Stimulated activated naive CD4-positive, alpha-beta T cell treated with Interleukin-2 at 50 U/mL for 16 hours (primary cell): ENCODE data around the gene UBE2Q1.

Source experiments
- DNase-seq: peaks from one replicate; lab custom pipeline; 2025; lab: John Stamatoyannopoulos, UW

The UBE2Q1 gene

DNA sequence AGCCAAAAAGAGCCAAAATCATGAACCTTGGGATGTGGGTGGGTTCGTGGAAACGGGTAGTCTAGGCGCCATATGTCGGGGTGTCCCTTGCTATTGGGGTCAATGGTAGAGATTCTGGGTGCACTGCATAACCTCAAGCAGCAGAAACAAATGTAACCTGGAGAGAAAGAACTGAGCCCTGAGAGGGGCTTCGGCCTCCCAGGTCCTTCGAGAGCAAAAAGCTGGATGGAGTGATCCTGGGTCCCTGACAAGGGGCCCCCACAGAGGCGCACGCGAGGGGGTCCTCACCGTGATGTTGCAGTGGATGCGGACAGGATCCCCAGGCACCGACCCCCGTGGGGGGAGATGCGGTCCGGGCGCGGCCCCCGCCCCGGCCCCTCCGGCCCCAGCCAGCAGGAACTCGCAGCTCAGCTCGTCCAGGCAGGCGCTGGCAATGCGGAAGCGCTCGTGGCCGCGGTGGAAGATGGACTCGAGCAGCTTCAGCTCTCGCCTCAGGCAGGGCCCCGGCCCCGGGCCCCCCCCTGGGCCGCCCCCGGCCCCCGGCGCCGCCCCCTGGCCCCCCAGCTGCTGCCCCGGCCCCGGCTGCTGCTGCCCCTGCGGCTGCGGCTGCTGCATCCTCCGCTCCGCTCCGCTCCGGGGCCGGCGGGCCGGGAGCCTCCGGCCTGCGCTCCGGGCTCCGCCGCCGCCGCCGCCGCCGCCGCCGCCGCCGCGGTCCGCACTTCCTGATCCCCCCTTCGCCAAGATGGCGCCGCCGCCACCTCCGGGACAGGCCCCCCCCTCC, at the start of gene UBE2Q1:
UBE2Q1 (minus strand) TSS at position 724 of the 781 bp plus-strand sequence; CDS start at position 615, 109 bp downstream.
- peak; percentile 44 for DNase-seq

- DNase-seq: peak; percentile 91
Measured at GRCh38 chr1:154607609-154608396, 49.3 kb upstream of the UBE2Q1 start, which contains the start of gene ADAR. Gene ADAR (minus strand): TSS chr1:154608186. CDS start chr1:154608006, 180 bp downstream.

- DNase-seq: no peak
Measured at GRCh38 chr1:154607106-154607608, 48.7 kb upstream of the UBE2Q1 start.

DNA sequence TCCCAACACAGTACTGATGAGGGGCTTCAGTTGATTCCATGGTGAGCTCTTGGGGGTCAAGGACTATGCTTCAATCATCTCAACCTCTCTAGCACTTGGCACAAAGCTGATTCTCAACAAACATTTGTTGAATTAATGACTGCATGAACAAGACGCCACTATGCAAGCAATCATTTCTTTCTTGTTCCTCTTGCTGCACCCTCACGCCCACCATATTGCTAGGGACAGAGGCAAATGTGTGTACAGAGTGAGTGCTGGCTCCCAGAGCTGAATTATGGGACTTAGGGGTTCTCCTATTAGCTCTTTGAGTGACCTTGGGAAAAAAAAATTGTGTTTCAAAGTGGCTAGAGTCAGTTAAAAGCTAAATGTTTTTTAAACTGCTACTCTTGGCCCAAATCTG, 47.1 kb upstream of the UBE2Q1 start:
- no peak for DNase-seq

DNA sequence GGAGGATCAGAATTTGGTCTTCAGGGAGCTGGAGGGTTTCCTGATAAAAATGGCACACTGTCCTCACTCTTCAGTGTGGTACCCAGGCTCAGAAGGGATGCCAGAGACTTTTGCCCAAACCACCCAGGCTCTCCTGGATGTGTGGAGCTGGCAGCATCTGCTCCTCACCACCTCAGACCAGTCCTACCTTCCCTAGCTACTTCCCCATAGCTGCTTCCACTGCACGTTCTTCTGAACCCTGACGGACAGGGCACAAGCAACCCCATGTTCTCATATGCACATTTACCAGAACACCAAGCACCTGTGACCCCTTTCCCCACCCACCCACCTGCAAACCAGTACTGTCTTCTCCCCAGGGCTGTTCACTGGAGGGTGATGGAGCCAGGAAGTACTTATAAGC, 44.9 kb upstream of the UBE2Q1 start:
- no peak for DNase-seq

DNA sequence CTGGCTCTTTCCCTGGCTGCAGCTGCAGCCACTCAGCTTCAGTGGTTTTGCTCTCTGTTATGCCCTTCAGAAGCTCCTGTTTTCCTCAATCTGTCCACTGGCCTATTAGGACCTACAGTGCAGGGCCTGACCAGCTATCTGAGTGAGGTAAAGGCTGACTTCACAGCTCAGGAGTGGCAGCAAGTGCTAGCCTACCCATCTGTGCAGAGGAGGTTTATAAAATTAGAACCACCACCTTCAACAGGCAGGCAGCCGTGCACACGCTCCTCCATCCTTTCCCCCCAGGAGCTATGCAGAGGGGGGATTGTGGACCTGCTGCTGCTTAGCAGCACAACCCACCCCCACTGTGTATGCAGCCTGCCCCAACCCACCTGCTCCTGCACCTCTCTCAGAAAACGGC, 41.2 kb upstream of the UBE2Q1 start:
- no peak for DNase-seq

DNA sequence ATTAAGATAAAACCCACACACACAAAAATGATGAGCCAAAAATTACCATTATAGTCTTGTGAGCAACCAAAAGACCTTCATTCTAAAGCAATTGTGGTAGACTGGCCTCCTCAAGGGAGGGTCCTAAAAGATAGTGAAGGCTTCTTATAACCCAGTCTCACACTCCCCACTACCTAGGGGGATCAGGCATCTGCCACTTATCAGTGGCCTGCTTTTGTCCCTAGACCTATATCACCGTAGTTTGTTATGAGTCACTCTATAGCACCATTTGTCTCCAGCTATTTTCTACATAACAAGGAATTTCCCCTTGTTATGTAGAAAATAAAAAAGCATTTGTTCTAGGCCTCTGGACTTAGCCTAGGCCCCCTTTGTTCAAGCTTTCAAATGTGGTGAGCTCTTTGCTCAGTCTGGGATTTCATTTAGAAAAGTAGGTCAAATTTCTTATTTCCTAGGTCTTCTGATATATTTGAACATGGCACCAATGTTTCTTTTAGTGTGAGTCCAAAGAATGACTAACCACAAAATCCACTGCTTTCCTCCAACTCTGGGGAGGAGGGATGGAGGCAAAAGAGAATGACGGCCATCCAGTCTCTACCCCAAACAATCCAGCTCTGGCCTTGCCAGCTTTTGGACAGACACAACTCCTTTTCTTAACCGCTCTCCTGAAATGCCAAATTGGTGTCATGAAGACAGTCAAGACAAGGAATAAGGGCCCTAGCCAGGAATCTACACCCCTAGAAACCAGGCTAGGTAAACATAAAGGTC, 40.6 kb upstream of the UBE2Q1 start:
- DNase-seq: no peak

- no peak for DNase-seq
Measured at GRCh38 chr1:154595621-154596020, 37.2 kb upstream of the UBE2Q1 start.

- no peak for DNase-seq
Measured at GRCh38 chr1:154594811-154595210, 36.3 kb upstream of the UBE2Q1 start.

DNA sequence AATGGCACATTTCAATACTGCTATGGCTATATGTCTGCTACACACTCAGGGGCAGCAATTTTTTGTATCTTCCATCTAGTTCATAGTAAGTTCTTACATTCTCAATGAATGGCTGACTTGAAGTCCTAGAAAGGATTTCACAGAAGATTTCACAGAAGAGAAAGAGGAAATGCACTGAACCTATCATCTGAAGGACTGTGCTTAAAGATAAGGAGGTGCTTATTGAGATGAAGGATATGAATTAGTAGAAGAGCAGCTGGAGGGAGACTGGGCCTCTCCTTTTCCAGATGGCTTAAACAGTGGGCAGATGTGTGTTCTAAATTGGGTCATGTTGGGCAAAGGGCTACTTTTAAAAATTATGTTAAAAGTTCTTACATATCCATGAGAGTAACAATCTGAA, 34.9 kb upstream of the UBE2Q1 start:
- no peak for DNase-seq

GRCh38 chr1:154591206-154591605, 32.7 kb upstream of the UBE2Q1 start:
- DNase-seq: no peak

- no peak for DNase-seq
Measured at GRCh38 chr1:154590756-154591155, 32.3 kb upstream of the UBE2Q1 start.

- DNase-seq: no peak
Measured at GRCh38 chr1:154589780-154590179, 31.3 kb upstream of the UBE2Q1 start.

DNA sequence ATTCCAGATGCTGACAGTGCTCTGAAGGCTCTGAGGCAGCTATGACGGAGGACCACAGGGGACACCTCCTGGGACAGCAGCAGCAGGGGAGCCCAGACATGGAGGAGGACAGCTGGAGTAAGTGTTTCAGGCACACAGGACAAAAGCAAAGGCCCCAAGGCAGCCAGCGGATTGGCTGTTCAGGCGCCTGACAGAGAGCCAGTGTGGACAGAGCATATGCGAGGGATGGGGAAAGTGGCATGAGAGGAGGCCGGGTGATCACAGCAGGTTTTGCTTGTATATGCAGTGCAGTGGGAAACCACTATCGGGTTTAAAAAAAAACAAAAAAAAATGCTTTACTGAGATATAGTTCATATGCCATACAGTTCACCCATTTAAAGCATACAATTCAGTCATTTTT, 28.2 kb upstream of the UBE2Q1 start:
- DNase-seq: no peak

GRCh38 chr1:154586231-154586630, 27.8 kb upstream of the UBE2Q1 start:
- DNase-seq: no peak

DNA sequence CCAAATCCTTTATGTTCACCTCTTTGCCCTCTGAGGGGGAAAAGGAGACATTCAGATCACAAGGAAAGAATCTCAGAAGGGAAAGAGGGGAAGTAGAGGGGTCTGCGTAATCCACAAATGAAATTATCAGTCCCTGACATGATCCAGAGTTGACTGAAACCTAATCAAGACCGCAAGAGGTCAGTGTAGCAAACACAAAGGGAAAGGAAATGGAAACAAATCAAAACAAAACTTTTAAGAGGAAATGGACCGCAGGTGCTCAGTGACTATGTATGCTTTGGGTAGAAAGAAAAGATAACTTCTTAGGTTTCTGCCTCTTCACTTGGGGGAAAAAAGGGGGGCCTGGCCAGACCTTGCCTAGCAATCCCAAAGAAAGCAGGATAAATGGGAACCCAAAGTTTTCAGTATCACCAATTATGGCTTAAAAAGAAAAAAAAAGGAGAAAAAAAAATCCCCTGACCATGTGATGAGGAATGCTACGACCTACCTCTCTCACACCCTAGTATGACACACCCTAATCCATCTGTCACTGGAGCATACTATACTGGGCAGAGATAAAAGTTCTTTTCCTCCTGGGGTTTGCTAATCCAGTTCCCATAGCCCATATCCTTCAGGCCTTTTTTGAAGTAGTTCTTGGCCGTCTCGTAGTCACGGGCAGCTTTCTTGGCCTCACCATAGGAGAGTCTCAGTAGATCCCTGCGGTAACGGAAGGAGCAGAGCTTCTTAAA, 26.0 kb upstream of the UBE2Q1 start:
- no peak for DNase-seq

- no peak for DNase-seq
Measured at GRCh38 chr1:154583773-154584172, 25.3 kb upstream of the UBE2Q1 start.

DNA sequence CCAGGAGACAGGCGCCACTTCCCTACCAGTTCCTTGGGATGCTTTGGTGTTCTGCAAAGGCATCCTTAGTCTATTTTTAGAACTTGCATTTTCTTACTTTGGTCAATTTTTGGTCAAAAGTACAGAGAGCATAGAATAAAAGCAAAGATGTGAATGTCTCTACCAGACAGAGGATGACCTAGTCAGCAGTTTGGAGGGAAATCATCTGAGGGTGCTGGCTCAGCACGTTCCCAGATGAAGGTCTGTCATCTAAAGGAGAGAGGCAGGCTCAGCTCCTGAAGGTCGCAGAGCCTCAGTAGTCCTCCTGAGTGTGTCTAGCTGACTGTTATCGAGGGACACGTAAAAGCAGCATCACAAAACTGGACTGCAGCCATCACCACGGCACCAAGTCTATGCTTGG, 24.4 kb upstream of the UBE2Q1 start:
- DNase-seq: no peak

- no peak for DNase-seq
Measured at GRCh38 chr1:154581766-154582165, 23.3 kb upstream of the UBE2Q1 start.

- DNase-seq: no peak
Measured at GRCh38 chr1:154579374-154579773, 20.9 kb upstream of the UBE2Q1 start.

DNA sequence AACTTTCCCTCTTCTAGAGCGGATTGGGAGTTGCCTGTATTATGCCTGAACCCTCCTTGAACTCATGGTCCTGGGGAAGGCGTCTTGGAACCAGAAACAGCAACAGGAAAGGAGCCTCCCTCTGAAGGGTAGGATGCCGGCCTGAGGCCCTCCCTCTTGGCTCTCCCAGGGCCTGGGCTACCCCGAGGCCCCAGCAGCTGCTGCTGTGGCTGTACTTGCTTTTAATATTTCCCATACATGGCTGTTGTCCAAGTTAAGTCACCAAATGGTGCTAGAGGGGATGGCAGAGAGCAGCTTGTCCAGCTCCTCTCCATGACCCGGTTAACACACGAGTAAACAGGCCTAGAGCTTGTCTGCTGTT, 19.6 kb upstream of the UBE2Q1 start:
- no peak for DNase-seq
